Mucosa of rectum (tissue), 2 donors: ENCODE data around the gene CRAMP1.

ENCODE experiments used
- H3K27ac ChIP-seq, 2 donors: one replicate each; pipeline ENCODE4 v1.7.0; 2013; ENCODE audit warnings: inconsistent platforms in 2 of 2, low read depth in 2 of 2, low read length in 2 of 2
- H3K27me3 ChIP-seq, 2 donors: one replicate each; pipeline ENCODE4 v1.7.0; 2013; ENCODE audit warnings: low read length in 2 of 2; ENCODE audit not compliant: control insufficient read depth in 2 of 2, insufficient read depth in 2 of 2
- H3K36me3 ChIP-seq, 2 donors: one replicate each; pipeline ENCODE4 v1.7.0; 2013; ENCODE audit warnings: low read length in 2 of 2; ENCODE audit not compliant: control insufficient read depth in 2 of 2, insufficient read depth in 2 of 2
- H3K4me1 ChIP-seq, 2 donors: one replicate each; pipeline ENCODE4 v1.7.0; 2013; ENCODE audit warnings: low read length in 2 of 2, mild to moderate bottlenecking in 1 of 2; ENCODE audit not compliant: control insufficient read depth in 2 of 2, insufficient read depth in 2 of 2
- H3K4me3 ChIP-seq, 2 donors: one replicate each; pipeline ENCODE4 v1.7.0; 2013; ENCODE audit warnings: low read length in 2 of 2
- H3K9ac ChIP-seq, 2 donors: one replicate each; pipeline ENCODE4 v1.7.0; 2013; ENCODE audit warnings: low read length in 2 of 2, low read depth in 1 of 2, mild to moderate bottlenecking in 1 of 2
- H3K9me3 ChIP-seq, 2 donors: one replicate each; pipeline ENCODE4 v1.7.0; 2013; ENCODE audit warnings: low read length in 2 of 2; ENCODE audit not compliant: control insufficient read depth in 2 of 2
- donor health status: healthy.
- donor health status: Normal muscosa, but diverticular disease.

The CRAMP1 gene, protein sequence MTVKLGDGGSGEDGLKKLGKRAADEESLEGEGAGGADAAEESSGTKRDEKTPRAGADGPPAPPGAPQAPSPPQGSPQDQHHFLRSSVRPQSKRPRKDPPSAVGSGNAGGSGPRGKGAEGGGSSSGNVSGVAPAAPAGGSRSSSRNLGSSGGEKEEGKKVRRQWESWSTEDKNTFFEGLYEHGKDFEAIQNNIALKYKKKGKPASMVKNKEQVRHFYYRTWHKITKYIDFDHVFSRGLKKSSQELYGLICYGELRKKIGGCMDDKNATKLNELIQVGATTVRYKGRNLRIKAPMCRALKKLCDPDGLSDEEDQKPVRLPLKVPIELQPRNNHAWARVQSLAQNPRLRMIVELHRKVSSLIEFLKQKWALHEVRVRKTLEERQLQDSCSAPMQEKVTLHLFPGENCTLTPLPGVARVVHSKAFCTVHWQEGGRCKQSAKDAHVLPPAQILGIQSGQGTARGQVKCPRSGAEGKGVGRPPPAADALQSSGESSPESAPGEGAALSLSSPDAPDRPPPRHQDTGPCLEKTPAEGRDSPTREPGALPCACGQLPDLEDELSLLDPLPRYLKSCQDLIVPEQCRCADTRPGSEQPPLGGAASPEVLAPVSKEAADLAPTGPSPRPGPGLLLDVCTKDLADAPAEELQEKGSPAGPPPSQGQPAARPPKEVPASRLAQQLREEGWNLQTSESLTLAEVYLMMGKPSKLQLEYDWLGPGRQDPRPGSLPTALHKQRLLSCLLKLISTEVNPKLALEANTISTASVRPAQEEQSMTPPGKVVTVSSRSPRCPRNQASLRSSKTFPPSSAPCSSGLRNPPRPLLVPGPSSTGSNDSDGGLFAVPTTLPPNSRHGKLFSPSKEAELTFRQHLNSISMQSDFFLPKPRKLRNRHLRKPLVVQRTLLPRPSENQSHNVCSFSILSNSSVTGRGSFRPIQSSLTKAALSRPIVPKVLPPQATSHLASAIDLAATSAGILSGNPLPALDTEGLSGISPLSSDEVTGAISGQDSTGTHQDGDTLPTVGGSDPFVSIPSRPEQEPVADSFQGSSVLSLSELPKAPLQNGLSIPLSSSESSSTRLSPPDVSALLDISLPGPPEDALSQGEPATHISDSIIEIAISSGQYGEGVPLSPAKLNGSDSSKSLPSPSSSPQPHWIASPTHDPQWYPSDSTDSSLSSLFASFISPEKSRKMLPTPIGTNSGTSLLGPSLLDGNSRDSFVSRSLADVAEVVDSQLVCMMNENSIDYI (N-terminal part only)

GRCh38 chr16:1612320-1613111 is at the start of gene CRAMP1:
TSS of gene CRAMP1 (plus strand) at chr16:1612360. CDS start at chr16:1614640, 2,280 bp downstream.
- Histone ChIP-seq H3K9me3 (no peaks in the 10 kb centered on the region), H3K27ac (peak within 1 kb of the TSS; percentile 68 to 85), H3K9ac (peak within 1 kb of the TSS; percentile 75 to 77), H3K4me3 (peak within 1 kb of the TSS; percentile 86 to 90), H3K4me1 (peaks cover 34 to 35% of the 10 kb centered on the region in 2 donors), H3K27me3 (no peaks in the 10 kb centered on the region), H3K36me3 (peaks cover 3 to 4% of the 10 kb centered on the region in 2 donors)

DNA sequence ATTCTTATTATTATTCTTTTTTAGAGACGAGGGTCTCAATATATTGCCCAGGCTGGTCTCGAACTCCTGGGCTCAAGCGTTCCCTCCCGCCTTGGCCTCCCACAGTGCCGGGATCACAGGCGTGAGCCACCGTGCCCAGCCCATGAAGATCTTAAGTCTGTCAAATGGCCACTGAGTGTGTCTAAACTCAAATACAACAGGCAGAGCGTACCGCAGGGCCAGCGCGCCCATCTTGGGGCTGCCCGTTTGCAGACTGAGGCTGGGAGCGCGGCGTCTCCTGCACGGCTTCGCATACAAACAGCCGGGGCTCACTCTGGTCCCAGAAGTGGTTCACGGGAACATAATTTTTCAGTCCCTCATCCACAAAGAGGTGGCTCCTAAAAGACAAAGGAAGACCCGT is 48.4 kb upstream of the CRAMP1 start:
- Histone ChIP-seq H3K36me3 (peaks cover 9 to 14% of the 10 kb centered on the region in 2 donors), H3K4me1 (no peaks in the 10 kb centered on the region), H3K9ac (no peak overlapping the region), H3K27me3 (no peaks in the 10 kb centered on the region), H3K4me3 (no peak overlapping the region), H3K27ac (no peak overlapping the region), H3K9me3 (no peaks in the 10 kb centered on the region)

- H3K4me1 ChIP-seq = no peaks in the 10 kb centered on the region
- no peaks in the 10 kb centered on the region for H3K9me3 ChIP-seq
- no peak overlapping the region for H3K4me3 ChIP-seq
- no peak overlapping the region for H3K27ac ChIP-seq
- H3K9ac ChIP-seq = no peak overlapping the region
- peaks cover 9 to 13% of the 10 kb centered on the region in 2 donors for H3K36me3 ChIP-seq
- no peaks in the 10 kb centered on the region for H3K27me3 ChIP-seq
These were observed 47.8 kb upstream of the CRAMP1 start for GRCh38 chr16:1564325-1564724.

DNA sequence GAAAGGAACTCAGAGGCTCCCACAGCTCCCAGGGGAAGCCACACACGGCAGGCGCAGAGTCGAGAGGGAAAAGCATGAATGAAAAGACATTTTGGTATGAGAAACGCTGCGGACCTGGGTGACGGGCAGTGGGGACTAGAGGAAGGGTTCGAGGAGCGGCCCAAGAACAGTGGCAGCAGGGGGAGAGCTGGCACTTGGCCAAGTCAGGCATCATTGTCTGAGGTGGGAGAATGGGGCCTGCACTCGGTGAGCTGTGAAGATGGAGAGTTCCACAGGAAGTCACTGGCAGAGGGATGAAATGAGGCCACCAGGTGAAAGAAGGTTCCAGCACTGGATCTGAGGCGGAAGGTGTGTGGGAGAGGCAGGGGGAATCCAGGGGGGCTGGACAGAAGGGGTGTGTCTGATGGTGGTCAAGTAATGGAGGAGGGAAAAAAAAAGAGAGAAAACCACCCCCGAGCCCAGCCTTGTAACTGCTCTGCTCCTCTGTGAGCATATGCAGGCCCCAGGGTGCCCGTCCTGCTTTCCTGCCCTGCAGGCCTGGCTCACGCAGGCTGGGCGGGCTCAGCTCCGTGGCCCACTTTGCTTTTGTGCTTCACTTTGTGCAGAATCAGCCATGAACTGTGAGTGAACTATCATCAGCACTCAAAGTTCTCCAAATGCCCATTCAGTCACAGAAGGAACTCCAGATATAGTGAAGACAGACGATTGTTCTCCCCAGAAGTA is 46.9 kb upstream of the CRAMP1 start:
- Histone ChIP-seq H3K4me1 (no peaks in the 10 kb centered on the region), H3K27me3 (no peaks in the 10 kb centered on the region), H3K4me3 (no peak overlapping the region), H3K27ac (no peak overlapping the region), H3K9ac (no peak overlapping the region), H3K9me3 (no peaks in the 10 kb centered on the region), H3K36me3 (peaks cover 3 to 9% of the 10 kb centered on the region in 2 donors)

- H3K4me1 ChIP-seq = no peaks in the 10 kb centered on the region
- no peak overlapping the region for H3K27ac ChIP-seq
- H3K9ac ChIP-seq = no peak overlapping the region
- no peaks in the 10 kb centered on the region for H3K9me3 ChIP-seq
- peaks cover under 1 to 1% of the 10 kb centered on the region in 2 donors for H3K36me3 ChIP-seq
- no peaks in the 10 kb centered on the region for H3K27me3 ChIP-seq
- H3K4me3 ChIP-seq = no peak overlapping the region
These were observed 44.2 kb upstream of the CRAMP1 start for GRCh38 chr16:1567988-1568387.

DNA sequence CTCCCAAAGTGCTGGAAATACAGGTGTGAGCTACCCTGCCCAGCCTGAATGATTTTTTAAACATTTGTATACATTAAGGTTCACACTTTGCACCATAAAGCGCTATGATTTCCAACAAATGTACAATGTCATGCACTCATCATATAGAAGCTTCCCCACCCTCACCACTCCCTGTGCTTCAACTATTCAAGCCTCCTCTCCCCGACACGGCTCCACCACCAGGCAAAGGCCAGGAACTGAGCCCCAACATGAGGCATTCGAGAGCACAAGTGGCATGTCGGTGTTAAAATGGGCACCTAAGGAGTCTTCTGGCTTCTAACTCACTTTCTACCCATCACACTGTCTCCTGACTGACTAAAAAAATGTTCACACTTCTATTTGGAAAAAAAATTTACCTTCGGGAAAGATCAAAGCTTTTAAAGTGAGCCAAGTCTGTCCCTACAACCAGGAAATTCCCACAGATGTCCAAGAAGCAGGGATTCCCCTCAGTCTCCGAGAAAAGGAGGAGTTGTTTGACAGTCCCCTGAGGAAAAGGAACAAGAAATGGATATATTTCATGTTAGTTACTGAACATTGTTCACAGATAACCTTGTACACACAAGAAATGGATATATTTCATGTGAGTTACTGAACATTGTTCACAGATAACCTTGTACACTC is 41.0 kb upstream of the CRAMP1 start:
- no peak overlapping the region for H3K9ac ChIP-seq
- no peak overlapping the region for H3K27ac ChIP-seq
- no peaks in the 10 kb centered on the region for H3K9me3 ChIP-seq
- H3K36me3 ChIP-seq = no peaks in the 10 kb centered on the region
- no peaks in the 10 kb centered on the region for H3K4me1 ChIP-seq
- H3K27me3 ChIP-seq = no peaks in the 10 kb centered on the region
- H3K4me3 ChIP-seq = no peak overlapping the region

GRCh38 chr16:1572673-1573072 is 39.5 kb upstream of the CRAMP1 start:
- no peak overlapping the region for H3K9ac ChIP-seq
- H3K27ac ChIP-seq = no peak overlapping the region
- H3K9me3 ChIP-seq = no peaks in the 10 kb centered on the region
- H3K36me3 ChIP-seq = no peaks in the 10 kb centered on the region
- H3K27me3 ChIP-seq = no peaks in the 10 kb centered on the region
- no peak overlapping the region for H3K4me3 ChIP-seq
- no peaks in the 10 kb centered on the region for H3K4me1 ChIP-seq

DNA sequence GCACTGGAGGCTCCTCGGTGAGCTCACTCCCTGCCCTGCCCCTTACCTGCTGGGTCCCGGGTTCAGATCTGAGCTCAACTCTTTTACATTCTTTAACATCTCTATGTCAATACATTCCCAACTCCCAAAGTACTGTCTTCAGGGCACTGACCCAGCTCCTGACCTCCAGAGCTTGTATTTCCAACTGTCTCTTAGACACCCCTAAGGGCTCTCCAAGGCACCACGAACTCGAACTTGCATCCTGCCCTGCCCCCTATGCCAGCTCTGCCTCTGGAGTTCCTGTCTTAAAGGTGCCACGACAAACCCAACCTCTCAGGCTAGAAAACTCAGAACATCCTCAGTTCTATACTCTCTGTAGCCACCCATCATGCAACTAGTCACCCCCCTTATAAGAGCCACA is 38.9 kb upstream of the CRAMP1 start:
- H3K27me3 ChIP-seq = no peaks in the 10 kb centered on the region
- H3K9me3 ChIP-seq = no peaks in the 10 kb centered on the region
- no peaks in the 10 kb centered on the region for H3K4me1 ChIP-seq
- no peak overlapping the region for H3K4me3 ChIP-seq
- no peak overlapping the region for H3K9ac ChIP-seq
- H3K36me3 ChIP-seq = no peaks in the 10 kb centered on the region
- H3K27ac ChIP-seq = no peak overlapping the region
